HG03196 (cell line): ENCODE data around the gene CYP1A1.
"Not testable (repeated sequence)": the region's sequence is repeated elsewhere in the genome, so short reads cannot be mapped to it uniquely, and the experiment has no call there.

ENCODE experiments used
- ATAC-seq: cut with Tn5 transposase; IDR thresholded peaks from one replicate; pipeline ENCODE4 v1.9.1; 2021; ENCODE audit not compliant: unreplicated experiment

CYP1A1 gene

GRCh38 chr15:74738239-74738638 is 12.9 kb upstream of the CYP1A1 start:
- not testable (repeated sequence) for ATAC-seq

DNA sequence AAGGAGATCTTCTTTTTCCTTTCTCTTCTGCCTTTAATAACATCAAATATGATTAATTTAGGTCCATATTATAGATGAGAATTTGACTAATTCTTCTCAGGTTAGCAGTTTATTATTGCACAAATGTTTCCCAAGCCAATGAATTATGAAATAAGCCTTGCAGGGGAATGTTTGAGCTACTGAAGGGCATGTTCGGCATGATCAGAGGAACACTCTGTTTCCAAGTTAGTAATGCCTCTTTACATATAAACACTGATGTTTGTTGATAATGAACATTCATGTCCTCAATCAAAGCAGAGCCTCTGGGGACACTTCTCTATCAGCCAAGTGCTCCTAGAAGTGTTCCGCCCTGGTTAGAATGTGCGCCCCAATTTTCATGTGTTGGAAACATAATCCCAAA is 10.0 kb upstream of the CYP1A1 start:
- no peak for ATAC-seq

DNA sequence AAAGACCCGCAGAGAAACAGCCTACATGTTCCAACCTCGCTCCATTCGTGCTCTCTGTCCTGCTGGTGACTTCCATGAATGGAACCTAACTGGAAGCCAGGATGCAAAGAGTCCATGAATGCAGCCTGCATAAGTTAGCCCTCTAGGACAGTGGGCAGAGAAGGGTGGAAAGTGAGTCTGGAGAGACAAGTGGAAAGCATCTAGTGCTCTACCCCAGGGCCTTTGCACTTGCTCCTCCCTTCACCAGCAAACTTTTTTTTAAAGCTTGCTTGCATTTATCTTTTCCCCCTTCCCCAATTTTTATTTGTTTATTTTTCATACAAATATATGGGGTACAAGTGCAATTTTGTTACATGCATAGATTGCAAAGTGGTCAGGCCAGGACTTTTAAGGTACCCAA is 7.9 kb upstream of the CYP1A1 start:
- ATAC-seq: no peak

- no peak for ATAC-seq
Observed at GRCh38 chr15:74732846-74733245, 7.5 kb upstream of the CYP1A1 start.

- no peak for ATAC-seq
Observed at GRCh38 chr15:74730619-74731316, 5.4 kb upstream of the CYP1A1 start.

- not testable (repeated sequence) for ATAC-seq
Observed at GRCh38 chr15:74729372-74729771, 4.0 kb upstream of the CYP1A1 start.

DNA sequence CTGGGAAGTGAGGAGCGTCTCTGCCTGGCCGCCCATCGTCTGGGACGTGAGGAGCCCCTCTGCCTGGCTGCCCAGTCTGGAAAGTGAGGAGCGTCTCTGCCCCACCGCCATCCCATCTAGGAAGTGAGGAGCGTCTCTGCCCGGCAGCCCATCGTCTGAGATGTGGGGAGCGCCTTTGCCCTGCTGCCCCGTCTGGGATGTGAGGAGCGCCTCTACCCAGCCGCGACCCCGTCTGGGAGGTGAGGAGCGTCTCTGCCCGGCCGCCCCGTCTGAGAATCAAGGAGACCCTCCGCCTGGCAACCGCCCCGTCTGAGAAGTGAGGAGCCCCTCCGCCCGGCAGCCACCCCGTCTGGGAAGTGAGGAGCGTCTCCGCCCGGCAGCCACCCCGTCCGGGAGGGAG is 3.4 kb upstream of the CYP1A1 start:
- ATAC-seq: not testable (repeated sequence)

DNA sequence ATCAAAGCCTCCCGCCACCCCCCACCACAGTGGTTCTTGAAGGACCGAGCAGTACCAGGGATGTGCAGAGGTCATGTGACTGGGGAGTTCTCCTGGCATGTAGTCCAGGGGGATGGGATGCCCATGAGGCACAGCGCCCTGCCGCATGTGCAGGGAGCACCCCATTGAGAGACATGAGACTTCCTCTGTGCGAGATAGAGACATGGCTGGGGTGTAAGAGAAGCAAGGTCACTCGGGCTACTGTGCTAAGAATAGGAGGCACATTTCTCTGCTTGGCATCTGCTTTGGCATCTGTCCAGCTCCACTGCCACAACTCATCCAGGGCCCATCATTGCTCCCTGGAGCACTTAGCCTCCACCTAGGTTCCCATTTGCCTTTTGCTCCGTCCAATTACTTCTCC is 2.4 kb upstream of the CYP1A1 start:
- ATAC-seq: no peak

DNA sequence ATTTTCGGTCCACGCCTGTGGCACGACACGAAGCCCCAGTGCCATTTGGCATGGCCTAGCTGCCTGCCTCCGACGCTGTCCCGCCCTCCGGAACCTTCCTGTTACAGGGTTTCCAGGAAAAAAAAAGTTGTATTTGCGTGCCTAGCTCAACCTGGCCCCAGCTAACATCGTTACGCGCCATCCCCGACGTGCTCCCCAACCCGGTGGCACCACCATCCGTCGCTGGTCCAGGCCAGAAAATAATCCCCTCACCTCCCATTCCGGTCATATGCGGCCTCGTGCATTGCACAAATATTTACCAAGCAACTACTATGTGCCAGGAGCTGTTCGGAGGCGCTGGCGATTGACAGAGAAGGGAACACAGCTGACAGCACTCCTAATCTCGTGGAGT is 1.4 kb upstream of the CYP1A1 start:
- no peak for ATAC-seq

GRCh38 chr15:74725845-74726773 is 781 bp upstream of the CYP1A1 start:
- ATAC-seq: no peak

GRCh38 chr15:74724570-74725224 is 631 bp downstream of the CYP1A1 start:
- ATAC-seq: no peak

- no peak for ATAC-seq
Observed at GRCh38 chr15:74723754-74724334, 1.5 kb downstream of the CYP1A1 start.

DNA sequence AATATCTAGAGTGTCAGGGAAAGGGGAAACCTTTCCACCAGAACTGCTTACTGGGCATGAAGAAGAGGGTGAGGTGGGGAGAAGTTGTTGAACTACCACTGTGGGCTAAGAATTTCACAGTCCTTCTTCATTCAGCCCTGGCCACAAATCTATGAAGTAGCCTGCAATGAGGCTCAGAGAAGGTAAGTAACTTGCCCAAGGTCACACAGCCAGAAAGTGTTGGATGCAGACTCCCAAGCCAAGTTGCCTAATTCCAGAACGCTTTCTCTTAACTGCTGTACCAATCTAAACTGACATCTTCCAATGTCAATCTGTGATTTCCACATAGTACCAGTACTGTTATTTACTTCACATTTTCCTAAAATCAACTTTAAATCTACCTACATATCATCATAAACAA is 2.1 kb downstream of the CYP1A1 start:
- no peak for ATAC-seq

DNA sequence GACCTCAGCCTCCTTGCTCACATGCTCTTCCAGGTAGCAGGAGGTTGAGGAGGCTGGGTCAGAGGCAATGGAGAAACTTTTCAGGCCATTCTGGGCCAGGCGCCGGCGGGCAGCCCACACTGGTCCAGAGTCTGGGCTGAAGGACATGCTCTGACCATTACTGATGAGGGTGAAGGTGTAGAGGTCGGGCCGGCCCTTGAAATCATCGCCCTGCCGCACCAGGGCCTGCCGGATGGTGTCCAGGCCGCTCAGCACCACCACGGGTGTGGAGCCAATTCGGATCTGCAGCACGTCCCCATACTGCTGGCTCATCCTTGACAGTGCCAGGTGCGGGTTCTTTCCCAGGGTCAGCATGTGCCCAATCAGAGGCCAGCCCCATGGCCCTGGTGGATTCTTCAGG is 2.7 kb downstream of the CYP1A1 start:
- no peak for ATAC-seq

DNA sequence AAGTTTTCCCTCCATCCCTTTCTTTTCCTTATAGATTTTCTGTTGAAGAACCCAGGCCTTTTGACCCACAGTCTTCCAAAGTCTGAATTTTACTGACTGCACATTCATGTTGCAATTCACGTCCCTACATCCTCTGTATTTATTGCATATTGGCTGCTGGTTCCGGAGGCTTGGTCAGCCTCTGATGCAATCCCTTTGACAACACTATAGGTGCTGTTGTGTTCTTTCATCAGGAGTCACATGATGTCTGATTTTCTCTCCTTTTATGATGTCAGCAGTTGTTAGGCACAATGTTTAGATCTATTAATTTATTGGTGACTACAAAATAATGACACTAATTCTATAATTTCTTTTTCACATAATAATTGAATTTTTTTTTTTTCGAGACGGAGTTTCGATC is 8.7 kb downstream of the CYP1A1 start:
- ATAC-seq: no peak

GRCh38 chr15:74712311-74712710 is 13.0 kb downstream of the CYP1A1 start:
- no peak for ATAC-seq

DNA sequence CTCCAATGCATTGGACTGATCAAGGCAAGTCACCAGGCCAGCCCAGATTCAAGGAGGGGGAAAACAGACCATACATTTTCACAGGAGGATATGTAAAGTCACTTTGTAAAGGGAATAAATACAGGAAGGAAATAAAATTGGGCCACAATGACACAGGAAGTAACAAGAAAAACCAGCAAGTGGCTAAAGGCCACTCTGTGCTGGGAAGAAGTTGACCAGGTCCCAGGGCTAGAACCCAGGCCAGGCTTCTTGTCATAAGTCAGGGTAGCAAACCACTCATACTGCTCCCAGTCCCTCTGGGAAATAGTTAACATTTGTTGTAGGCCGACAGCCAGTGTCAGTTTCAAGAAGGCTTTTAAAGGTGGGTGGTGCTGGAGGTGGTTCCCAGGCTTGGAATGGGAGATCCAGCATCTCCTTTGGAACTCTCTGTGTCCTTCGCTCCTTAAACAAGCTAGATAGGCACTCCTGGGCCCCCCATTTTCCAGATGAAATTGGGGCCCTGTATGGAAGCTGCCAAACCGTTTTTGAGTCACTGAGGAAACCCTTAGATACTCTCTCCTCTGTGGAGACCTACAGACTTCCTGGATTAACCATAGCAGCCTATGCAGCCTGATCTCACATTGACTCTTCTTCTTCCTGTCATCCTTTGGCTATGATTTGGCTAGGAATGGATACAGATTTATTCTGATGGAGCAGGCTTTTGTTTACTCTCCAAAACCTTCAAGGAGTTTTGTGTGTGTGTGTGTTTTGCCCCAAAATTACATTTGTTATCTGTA is 14.8 kb downstream of the CYP1A1 start:
- no peak for ATAC-seq

DNA sequence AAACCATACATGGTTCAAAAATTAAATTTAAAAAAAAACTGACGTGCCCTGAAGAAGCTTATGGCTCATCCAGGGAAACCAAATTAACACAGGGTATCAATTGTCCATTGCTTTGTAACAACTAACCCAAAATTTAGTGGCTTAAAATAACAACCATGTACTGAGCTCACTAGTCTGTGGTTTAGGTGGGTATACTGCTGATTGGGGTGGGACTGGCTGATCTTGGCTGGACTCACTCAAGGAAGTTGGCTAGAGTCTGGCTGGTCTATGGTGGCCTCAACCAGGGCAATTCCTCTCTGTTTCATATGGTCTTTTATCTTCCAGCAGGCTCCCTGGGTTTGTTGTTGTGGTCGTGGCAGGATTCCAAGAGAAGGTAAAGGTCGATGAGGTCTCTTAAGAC is 15.4 kb downstream of the CYP1A1 start:
- ATAC-seq: no peak

- no peak for ATAC-seq
Observed at GRCh38 chr15:74709011-74709410, 16.3 kb downstream of the CYP1A1 start.

- no peak for ATAC-seq
Observed at GRCh38 chr15:74696808-74697207, 28.5 kb downstream of the CYP1A1 start.

DNA sequence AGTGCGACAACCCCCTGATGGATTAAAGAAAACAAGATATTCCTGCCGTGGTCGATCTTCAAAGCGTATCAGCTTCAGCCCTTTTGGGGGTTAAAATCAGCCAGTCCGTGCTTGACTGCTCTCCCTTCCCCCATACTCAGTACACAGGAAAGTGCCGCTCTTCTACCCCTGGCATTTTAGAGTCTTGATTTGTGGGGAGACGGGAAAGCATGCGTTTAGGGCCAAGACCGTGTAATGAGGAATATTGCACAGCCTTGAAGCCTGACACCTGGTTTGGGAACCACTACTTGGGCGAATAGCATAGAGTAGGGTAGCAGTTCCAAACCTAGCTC is 29.0 kb downstream of the CYP1A1 start:
- no peak for ATAC-seq
